DOHH2 (cell line): Measurements from ENCODE around the gene LGR5.

Experiments used
- EZH2phosphoT487 ChIP-seq: fragments of 200-600 bp; sonication (generic); IDR thresholded peaks from 2 replicates; pipeline ENCODE4 v1.6.1; 2017; ENCODE audit warnings: borderline replicate concordance, mild to moderate bottlenecking, antibody characterized with exemption, low read length, moderate library complexity, mixed read lengths
- TF ChIP-seq, protein P1 (sequence below): fragments of 200-600 bp; sonication (generic); IDR thresholded peaks from one replicate; pipeline ENCODE4 v1.5.1; 2014; ENCODE audit warnings: antibody characterized with exemption, mild to moderate bottlenecking, low read depth, low read length; ENCODE audit not compliant: poor library complexity, severe bottlenecking

DNA sequence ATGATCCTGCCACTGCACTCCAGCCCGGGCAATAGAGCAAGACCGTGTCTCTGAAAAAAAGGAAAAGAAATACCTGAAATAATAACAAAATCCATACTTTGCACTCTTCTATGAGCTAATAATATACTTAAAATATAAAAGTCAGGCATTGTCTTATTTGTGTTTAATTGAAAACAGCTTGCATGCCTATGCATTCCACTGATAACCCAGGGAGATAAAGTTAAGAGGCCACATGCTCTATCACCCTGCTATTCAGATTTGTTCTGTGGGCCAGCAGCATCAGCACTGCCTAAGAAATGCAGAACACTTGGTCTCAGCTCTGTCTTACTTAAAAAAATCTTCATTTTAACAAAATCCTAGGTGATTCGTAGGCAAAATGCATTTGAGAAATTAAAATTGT is 99.2 kb downstream of the LGR5 start:
- TF ChIP-seq, protein P1, sequence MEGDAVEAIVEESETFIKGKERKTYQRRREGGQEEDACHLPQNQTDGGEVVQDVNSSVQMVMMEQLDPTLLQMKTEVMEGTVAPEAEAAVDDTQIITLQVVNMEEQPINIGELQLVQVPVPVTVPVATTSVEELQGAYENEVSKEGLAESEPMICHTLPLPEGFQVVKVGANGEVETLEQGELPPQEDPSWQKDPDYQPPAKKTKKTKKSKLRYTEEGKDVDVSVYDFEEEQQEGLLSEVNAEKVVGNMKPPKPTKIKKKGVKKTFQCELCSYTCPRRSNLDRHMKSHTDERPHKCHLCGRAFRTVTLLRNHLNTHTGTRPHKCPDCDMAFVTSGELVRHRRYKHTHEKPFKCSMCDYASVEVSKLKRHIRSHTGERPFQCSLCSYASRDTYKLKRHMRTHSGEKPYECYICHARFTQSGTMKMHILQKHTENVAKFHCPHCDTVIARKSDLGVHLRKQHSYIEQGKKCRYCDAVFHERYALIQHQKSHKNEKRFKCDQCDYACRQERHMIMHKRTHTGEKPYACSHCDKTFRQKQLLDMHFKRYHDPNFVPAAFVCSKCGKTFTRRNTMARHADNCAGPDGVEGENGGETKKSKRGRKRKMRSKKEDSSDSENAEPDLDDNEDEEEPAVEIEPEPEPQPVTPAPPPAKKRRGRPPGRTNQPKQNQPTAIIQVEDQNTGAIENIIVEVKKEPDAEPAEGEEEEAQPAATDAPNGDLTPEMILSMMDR: no peak
- no peak for TF ChIP-seq EZH2phosphoT487
